ENCODE data around the gene ADGRG7.

- no peak for TF ChIP-seq EGR1 (conservative IDR thresholded peaks at IDR 0.05)
- TF ChIP-seq, protein P1, sequence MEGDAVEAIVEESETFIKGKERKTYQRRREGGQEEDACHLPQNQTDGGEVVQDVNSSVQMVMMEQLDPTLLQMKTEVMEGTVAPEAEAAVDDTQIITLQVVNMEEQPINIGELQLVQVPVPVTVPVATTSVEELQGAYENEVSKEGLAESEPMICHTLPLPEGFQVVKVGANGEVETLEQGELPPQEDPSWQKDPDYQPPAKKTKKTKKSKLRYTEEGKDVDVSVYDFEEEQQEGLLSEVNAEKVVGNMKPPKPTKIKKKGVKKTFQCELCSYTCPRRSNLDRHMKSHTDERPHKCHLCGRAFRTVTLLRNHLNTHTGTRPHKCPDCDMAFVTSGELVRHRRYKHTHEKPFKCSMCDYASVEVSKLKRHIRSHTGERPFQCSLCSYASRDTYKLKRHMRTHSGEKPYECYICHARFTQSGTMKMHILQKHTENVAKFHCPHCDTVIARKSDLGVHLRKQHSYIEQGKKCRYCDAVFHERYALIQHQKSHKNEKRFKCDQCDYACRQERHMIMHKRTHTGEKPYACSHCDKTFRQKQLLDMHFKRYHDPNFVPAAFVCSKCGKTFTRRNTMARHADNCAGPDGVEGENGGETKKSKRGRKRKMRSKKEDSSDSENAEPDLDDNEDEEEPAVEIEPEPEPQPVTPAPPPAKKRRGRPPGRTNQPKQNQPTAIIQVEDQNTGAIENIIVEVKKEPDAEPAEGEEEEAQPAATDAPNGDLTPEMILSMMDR (IDR thresholded peaks at IDR 0.05 in 2 of 3, conservative IDR thresholded peaks at IDR 0.05 in 1 of 3; ENCODE audit: insufficient read depth in 2 of 3, low read depth in 1 of 3, low read length in 3 of 3), result peak; percentile 33 to 57 (median 36); a peak in 4 of 6 replicates
- TF ChIP-seq, protein P2, sequence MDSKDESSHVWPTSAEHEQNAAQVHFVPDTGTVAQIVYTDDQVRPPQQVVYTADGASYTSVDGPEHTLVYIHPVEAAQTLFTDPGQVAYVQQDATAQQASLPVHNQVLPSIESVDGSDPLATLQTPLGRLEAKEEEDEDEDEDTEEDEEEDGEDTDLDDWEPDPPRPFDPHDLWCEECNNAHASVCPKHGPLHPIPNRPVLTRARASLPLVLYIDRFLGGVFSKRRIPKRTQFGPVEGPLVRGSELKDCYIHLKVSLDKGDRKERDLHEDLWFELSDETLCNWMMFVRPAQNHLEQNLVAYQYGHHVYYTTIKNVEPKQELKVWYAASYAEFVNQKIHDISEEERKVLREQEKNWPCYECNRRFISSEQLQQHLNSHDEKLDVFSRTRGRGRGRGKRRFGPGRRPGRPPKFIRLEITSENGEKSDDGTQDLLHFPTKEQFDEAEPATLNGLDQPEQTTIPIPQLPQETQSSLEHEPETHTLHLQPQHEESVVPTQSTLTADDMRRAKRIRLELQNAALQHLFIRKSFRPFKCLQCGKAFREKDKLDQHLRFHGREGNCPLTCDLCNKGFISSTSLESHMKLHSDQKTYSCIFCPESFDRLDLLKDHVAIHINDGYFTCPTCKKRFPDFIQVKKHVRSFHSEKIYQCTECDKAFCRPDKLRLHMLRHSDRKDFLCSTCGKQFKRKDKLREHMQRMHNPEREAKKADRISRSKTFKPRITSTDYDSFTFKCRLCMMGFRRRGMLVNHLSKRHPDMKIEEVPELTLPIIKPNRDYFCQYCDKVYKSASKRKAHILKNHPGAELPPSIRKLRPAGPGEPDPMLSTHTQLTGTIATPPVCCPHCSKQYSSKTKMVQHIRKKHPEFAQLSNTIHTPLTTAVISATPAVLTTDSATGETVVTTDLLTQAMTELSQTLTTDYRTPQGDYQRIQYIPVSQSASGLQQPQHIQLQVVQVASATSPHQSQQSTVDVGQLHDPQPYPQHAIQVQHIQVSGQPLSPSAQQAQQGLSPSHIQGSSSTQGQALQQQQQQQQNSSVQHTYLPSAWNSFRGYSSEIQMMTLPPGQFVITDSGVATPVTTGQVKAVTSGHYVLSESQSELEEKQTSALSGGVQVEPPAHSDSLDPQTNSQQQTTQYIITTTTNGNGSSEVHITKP (IDR thresholded peaks at IDR 0.05; ENCODE audit: partially characterized antibody), result no peak
- no peak for TF ChIP-seq PCBP2 (IDR thresholded peaks at IDR 0.05; ENCODE audit: low read depth, low read length, poor library complexity, severe bottlenecking)
- TF ChIP-seq, protein P3, sequence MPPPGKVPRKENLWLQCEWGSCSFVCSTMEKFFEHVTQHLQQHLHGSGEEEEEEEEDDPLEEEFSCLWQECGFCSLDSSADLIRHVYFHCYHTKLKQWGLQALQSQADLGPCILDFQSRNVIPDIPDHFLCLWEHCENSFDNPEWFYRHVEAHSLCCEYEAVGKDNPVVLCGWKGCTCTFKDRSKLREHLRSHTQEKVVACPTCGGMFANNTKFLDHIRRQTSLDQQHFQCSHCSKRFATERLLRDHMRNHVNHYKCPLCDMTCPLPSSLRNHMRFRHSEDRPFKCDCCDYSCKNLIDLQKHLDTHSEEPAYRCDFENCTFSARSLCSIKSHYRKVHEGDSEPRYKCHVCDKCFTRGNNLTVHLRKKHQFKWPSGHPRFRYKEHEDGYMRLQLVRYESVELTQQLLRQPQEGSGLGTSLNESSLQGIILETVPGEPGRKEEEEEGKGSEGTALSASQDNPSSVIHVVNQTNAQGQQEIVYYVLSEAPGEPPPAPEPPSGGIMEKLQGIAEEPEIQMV (tag; conservative IDR thresholded peaks at IDR 0.05; ENCODE audit: low read depth), result no peak
- TF ChIP-seq IRF2 (CRISPR knock-in tag; IDR thresholded peaks at IDR 0.05), result no peak
- no peak for TF ChIP-seq ZNF24 (IDR thresholded peaks at IDR 0.05)
- TF ChIP-seq MTA3 (IDR thresholded peaks at IDR 0.05; ENCODE audit: borderline replicate concordance), result no peak
- TF ChIP-seq BRF2 (IDR thresholded peaks at IDR 0.05; ENCODE audit: borderline replicate concordance, insufficient read depth, insufficient read length), result no peak
- TF ChIP-seq, protein P4, sequence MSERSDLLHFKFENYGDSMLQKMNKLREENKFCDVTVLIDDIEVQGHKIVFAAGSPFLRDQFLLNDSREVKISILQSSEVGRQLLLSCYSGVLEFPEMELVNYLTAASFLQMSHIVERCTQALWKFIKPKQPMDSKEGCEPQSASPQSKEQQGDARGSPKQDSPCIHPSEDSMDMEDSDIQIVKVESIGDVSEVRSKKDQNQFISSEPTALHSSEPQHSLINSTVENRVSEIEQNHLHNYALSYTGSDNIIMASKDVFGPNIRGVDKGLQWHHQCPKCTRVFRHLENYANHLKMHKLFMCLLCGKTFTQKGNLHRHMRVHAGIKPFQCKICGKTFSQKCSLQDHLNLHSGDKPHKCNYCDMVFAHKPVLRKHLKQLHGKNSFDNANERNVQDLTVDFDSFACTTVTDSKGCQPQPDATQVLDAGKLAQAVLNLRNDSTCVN (CRISPR knock-in tag; IDR thresholded peaks at IDR 0.05), result no peak
- TF ChIP-seq CHCHD3 (CRISPR knock-in tag; IDR thresholded peaks at IDR 0.05), result no peak
- no peak for TF ChIP-seq ELK1 (CRISPR knock-in tag; IDR thresholded peaks at IDR 0.05)
These were observed 25.3 kb downstream of the ADGRG7 start for GRCh38 chr3:100634493-100635272.
